Renal pelvis (tissue), 4 donors: Measurements from ENCODE around the gene TNNC1. TPM values are rescaled to one million over a fixed set of nuclear protein-coding genes. Genes with fewer than 3 reads are reported as not detected.

Experiments
- DNase-seq: peaks from one replicate; pipeline ENCODE4 v3.0.0-alpha.2; 2013
- polyA plus RNA-seq, 3 donors: library from polyadenylated mRNA; unstranded; fragments of 120-200 nt; gene quantifications; one replicate each; pipeline ENCODE4 v1.2.1, GENCODE V29; 2013; ENCODE audit not compliant: insufficient read length in 3 of 3

TNNC1 gene
- polyA plus RNA-seq, 3 donors: 6.8 to 7.2 (median 7.0) TPM

DNA sequence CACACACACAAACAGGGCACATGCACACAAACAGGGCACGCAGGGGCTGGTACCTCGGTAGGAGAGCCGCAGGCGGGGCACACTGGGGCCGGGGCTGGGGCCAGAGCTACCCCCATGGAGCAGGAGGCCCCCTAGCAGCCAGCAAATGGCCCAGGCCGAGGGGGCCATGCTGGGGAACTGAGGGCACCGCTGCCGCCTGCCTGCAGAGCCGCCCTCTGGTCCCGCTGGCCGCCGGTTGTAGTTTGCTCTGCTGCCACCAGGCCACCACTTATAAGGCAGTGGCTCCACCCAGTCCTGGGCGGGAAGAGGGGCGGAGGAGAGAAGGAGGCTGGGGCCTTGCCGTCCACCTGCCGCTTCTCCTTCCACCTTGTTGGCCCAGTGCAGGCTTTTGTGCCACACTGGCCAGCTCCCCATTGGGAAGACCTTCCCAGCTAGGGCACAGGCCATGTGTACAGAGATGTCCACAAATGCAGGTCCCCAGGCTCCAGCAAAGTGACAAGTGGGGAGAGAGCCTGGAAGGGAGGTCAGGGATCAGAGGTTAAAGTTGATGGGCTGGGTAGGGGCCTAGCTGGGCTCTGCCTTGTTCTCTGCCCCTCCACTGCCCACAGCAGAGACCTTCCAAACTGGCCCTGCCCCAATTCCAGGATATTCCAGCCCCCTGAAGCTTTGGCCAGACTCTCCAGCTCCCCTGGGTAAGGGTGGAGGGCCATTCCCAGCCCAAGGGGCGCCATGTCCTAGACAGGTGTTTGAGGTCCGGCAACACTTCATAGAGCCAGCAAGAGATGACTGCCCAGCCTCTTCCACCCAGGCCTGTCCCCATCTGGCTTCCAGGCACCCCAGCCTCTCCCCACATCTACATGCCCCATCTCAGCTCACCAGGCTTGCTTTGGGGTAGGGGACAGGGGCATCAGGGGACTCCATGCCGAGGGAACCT is 8.7 kb downstream of the TNNC1 start, which contains the start of gene SEMA3G:
SEMA3G (minus strand) TSS at position 244 of the 934 bp plus-strand sequence; CDS start at position 168, 76 bp downstream.
- no peak for DNase-seq

DNA sequence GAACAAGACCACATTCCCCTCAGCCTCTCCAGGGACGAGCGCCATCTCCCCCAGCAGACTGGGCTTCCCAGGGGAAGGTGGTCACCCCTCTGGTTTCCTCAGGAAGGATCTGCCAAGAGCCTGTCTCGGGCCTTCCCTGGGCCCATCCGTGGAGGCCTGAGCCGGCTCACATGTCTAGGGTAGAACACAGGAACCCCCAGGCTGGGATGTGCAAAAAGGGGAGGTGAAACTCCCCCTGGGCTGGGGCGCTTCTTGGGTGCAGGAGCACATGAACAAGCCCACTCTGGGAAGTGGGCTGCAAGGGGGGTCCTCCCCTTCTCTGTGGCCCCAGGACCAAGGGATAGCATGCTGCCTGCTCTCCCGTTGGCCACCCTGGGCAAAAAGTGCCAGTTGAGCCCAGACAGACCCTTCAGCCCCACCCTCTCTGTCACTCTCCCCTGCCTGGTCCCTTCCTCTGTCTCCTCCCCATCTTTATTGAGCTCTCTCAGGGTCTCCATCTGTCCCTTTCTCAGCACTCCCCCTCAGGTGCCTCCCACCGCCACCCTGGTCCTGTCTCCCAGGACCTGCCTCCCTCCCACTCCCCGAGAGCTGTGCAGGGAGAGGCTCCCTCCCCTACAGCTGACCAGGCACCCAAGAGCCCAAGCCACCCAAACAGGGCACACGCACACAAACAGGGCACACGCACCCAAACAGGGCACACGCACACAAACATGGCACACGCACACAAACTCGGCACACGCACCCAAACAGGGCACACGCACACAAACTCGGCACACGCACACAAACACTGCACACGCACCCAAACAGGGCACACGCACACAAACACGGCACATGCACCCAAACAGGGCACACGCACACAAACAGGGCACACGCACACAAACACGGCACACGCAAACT is 9.8 kb downstream of the TNNC1 start:
- no peak for DNase-seq

DNA sequence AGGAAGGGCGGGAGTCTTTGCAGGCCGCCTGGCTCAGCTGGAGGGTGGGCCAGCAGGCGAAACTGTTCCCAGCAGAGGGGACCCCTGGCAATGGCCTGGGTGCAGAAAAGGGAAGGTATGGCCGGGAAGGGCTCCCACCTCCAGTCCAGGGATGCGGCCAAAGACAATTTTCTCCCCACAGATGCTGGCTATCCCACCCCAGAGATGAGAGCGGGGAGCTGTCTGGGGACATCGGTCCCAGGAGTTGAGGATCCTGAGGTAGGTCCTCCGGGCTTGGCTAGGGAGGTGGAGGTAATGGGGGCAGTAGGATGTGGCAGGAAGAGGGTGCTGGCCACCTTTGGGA is 10.6 kb downstream of the TNNC1 start:
- DNase-seq: no peak

- DNase-seq: no peak
These were observed 11.2 kb downstream of the TNNC1 start for GRCh38 chr3:52442409-52443267.

GRCh38 chr3:52441772-52442332 is 12.0 kb downstream of the TNNC1 start:
- DNase-seq: no peak

DNA sequence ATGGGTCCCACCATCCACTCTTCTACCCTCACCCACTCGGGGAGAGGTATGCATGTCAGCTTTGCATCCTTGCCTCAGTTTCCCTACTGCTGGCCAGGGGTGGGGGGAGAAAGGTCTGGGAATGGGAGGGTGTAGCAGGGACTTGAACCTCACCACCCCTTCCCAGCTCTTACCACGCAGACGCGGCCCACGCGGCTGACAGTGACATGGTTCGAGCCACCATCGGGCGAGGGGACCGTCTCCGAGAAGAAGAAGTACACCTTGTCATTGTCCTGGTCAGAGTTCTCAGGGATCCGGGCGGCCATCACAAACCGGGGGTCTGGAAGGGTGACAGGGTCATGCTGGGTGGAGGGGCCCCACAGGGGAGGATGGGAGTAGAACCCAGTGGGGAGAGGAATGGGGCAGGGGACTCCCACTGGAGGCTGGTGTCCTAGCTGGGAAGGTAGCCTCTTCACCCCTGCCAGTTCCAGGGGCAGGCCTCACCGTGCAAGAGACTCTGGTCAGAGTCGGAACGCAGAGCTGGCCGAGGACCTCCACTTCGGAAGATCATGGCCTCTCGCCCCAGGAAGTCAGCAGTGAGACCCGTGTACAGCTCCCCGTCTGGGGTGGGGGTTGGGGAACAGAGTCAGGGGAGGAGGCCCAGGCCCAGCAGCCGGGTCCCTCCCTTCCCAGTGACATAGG is 12.6 kb downstream of the TNNC1 start:
- no peak for DNase-seq

- no peak for DNase-seq
These were observed 13.2 kb downstream of the TNNC1 start for GRCh38 chr3:52440671-52441070.

DNA sequence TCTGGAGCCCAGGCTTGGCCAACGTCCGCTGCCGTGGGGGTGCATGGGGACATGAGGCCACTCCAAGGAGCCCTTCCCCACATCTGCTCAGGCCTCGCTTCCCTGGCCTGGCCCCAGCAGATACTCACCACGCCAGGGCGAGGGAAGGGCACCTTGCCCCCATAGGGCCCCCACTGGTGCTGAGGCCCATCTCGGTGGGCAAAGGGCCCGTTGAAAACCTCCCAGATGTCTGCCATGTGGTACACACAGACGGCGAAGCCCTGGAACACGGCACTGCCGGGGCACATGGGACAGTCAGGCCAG is 13.6 kb downstream of the TNNC1 start:
- no peak for DNase-seq

GRCh38 chr3:52439426-52440248 is 14.2 kb downstream of the TNNC1 start:
- DNase-seq: no peak

DNA sequence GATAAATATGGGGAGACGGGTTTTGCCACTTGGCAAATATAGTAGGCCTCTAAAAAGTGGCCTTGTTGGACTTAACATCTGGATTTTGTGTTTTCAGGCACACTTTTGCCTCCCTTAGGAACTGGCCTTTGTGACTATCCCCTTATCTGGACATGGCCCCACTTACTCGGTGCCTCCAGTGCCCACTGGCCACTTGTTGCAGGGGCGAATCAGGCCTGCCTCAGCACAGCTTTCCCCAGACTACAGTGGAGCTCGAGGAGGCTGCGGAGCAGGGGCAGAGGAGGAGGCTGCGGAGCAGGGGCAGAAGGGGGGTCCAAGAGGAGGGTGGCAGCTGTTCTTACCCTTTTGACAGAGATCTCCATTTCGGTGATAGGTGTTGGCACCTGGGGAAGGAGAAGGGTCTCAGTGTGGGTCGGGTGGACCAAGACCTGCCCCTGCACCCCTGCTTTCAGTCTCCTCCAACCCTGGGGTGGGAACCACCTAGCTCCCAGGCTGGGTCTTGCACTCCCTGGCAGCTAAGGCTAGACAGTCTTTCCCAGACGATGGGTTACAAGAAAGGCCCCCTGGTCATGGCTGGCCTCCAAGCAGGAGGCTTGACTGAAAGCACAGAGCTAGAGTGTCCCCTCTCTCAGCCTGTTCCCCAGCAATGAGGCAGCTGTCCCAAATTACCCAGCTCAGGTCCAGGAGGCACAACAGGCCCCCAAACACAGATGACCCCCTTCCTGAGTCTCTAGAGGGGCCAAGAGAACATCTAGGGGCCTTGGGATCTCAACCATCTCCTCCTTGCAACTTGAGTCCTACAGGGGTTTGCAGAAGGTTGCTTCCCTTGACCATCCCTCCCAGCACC is 15.0 kb downstream of the TNNC1 start:
- no peak for DNase-seq

GRCh38 chr3:52438104-52438376 is 15.8 kb downstream of the TNNC1 start:
- DNase-seq: no peak

- DNase-seq: no peak
These were observed 16.3 kb downstream of the TNNC1 start for GRCh38 chr3:52437326-52438103.

DNA sequence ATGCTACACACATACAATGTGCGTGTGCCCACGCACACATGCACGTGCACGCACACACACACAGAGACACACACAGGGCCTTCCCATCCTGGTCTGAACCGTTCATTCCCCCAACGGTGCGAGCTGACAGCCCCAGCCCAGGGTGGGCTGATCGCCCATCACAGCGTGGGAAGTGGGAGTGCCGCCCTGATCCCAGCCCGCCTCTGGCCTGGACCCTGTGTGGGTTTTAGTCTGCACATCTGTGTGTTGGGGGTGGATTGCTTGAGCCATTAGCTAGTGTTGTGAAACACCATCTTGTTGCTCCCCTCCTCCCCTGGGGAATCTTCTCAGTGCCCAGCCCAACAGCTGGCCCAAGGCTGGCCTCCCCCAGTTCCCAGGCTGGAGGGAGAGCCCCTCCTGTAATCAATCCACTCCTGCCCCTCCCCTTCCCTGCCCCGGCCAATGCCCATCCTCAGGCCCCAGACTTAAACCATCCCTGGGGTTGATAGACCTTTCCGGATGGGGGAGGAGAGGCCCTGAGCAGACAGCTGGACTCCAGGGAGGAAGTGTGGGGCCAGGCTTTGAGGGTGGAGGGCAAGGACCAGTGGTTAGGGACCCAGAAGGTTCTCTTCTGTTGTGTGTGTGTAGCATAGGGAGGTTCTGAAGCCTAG is 17.2 kb downstream of the TNNC1 start:
- peak; percentile 74 for DNase-seq

GRCh38 chr3:52435246-52436101 is 18.4 kb downstream of the TNNC1 start:
- DNase-seq: no peak

GRCh38 chr3:52434491-52435115 is 19.2 kb downstream of the TNNC1 start:
- no peak for DNase-seq

DNA sequence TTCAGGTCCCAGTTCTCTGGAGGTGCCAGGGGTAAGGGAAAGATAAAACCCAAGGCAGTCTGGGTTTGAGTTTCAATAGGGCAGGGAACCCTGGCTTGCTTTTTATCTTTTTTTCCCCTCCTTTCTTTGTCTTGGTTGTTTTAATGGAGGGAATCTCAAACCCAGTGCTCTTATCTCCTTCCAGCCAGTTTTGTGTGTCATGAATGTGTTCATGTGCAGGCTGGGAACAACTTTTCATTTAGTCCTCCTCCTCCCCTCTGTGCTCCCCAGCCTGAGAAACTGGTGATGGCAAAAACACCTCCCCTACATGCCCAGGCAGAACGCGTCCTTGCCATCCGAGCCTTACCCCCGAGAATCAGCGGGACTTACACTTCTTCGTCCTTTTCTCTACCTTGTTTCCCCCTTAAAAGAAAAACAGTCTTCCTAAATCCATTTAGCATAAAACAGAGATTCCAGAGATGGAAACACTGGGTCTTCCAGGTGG is 19.8 kb downstream of the TNNC1 start:
- no peak for DNase-seq
